OCI-LY7 (cell line): ENCODE results near the gene C9orf50. TPM values are rescaled to one million over a fixed set of nuclear protein-coding genes. Genes with fewer than 3 reads are reported as not detected.

Experiments used
- BruUV-seq: library from RNA; stranded (reverse); fragments of 400-500 nt; replicated peaks from 2 replicates; lab custom pipeline; 2021; lab: Mats Ljungman, UMichigan
- CTCF ChIA-PET: fragments of 300-600 bp; sonication (Branson Sonifier 250); formaldehyde crosslinking; loops from one replicate; lab custom pipeline; 2022; ENCODE audit warnings: antibody characterized with exemption; ENCODE audit not compliant: unreplicated experiment; lab: Charles Lee
- POLR2A ChIA-PET: fragments of 300-600 bp; sonication (Branson Sonifier 250); formaldehyde crosslinking; loops from one replicate; lab custom pipeline; 2022; ENCODE audit warnings: antibody characterized with exemption; lab: Charles Lee
- DNase-seq: peaks from one replicate; pipeline ENCODE4 v3.0.0-alpha.2; 2015; ENCODE audit warnings: low spot score
- H2AFZ ChIP-seq: fragments of 200-600 bp; sonication (generic), shearing (Covaris generic); 2 replicates; pipeline ENCODE4 v1.6.1; 2014; ENCODE audit warnings: mild to moderate bottlenecking, antibody characterized with exemption, low read length, moderate library complexity
- H3K27ac ChIP-seq: fragments of 200-600 bp; sonication (generic); 2 replicates; pipeline ENCODE4 v1.5.1; 2014; ENCODE audit warnings: mixed run types, low read depth, mild to moderate bottlenecking, moderate library complexity, low read length, inconsistent platforms; ENCODE audit not compliant: poor library complexity, severe bottlenecking
- H3K36me3 ChIP-seq: fragments of 200-600 bp; sonication (generic); 2 replicates; pipeline ENCODE4 v1.6.1; 2014; ENCODE audit warnings: mild to moderate bottlenecking, antibody characterized with exemption, low read length, moderate library complexity, mixed read lengths; ENCODE audit not compliant: insufficient read depth
- H3K4me1 ChIP-seq: fragments of 200-600 bp; sonication (generic); 2 replicates; pipeline ENCODE4 v1.5.1; 2014; ENCODE audit warnings: mild to moderate bottlenecking, low read length; ENCODE audit not compliant: insufficient read depth, poor library complexity, severe bottlenecking
- H3K4me2 ChIP-seq: fragments of 200-600 bp; sonication (generic); 2 replicates; pipeline ENCODE4 v1.6.1; 2014; ENCODE audit warnings: mild to moderate bottlenecking, low read length
- H3K4me3 ChIP-seq: fragments of 200-600 bp; sonication (generic); 2 replicates; pipeline ENCODE4 v1.5.1; 2014; ENCODE audit warnings: mild to moderate bottlenecking, low read depth, low read length; ENCODE audit not compliant: poor library complexity, severe bottlenecking
- H3K79me2 ChIP-seq: fragments of 200-600 bp; sonication (generic); 2 replicates; pipeline ENCODE4 v1.6.1; 2016; ENCODE audit warnings: low read depth, mild to moderate bottlenecking, low read length, moderate library complexity, mixed read lengths; ENCODE audit not compliant: insufficient read depth
- H3K9me2 ChIP-seq: fragments of 200-600 bp; sonication (generic); 2 replicates; pipeline ENCODE4 v1.6.1; 2016; ENCODE audit warnings: mild to moderate bottlenecking, low read length, mixed read lengths; ENCODE audit not compliant: insufficient read depth
- H3K9me3 ChIP-seq: fragments of 200-600 bp; sonication (generic); 2 replicates; pipeline ENCODE4 v1.6.1; 2014; ENCODE audit warnings: mild to moderate bottlenecking, mixed run types, low read length, mixed read lengths
- H4K20me1 ChIP-seq: fragments of 200-600 bp; sonication (generic); 2 replicates; pipeline ENCODE4 v1.6.1; 2014; ENCODE audit warnings: mild to moderate bottlenecking, antibody characterized with exemption, low read length, moderate library complexity, mixed read lengths; ENCODE audit not compliant: insufficient read depth
- CTCF ChIP-seq: fragments of 200-600 bp; sonication (generic); conservative IDR thresholded peaks from 2 replicates; pipeline ENCODE4 v1.5.1; 2014; ENCODE audit warnings: mild to moderate bottlenecking, antibody characterized with exemption, low read length, moderate library complexity, mixed read lengths
- EZH2phosphoT487 ChIP-seq: fragments of 200-600 bp; sonication (generic); IDR thresholded peaks from 2 replicates; pipeline ENCODE4 v1.6.1; 2018; ENCODE audit warnings: low read depth, borderline replicate concordance, mild to moderate bottlenecking, mixed run types, antibody characterized with exemption, low read length, moderate library complexity, mixed read lengths
- intact Hi-C: fragments of 100-400 bp; cut with micrococcal nuclease; formaldehyde crosslinking; loops from one replicate; pipeline ENCODE4 v1.10.0; 2022; ENCODE audit not compliant: unreplicated experiment
- total RNA-seq, 2 experiments: library from RNA; depleted of rRNA in 1 of 2; stranded (reverse); fragments of >200 nt in 1 of 2; shearing (Covaris generic) in 1 of 2; gene quantifications; 2 replicates each; pipeline ENCODE4 v1.2.3, GENCODE V29; 2014 to 2022

Gene C9orf50
- total RNA-seq, 2 experiments from 2014 or later, result not detected

GRCh38 chr9:129562514-129562913 is 58.4 kb downstream of the C9orf50 start:
- Histone ChIP-seq H4K20me1 (no peaks in the 10 kb centered on the region), H3K36me3 (no peaks in the 10 kb centered on the region), H3K4me1 (no peaks in the 10 kb centered on the region), H3K4me2 (no peak overlapping the region), H3K27ac (no peak overlapping the region), H3K79me2 (no peaks in the 10 kb centered on the region), H3K9me2 (no peaks in the 10 kb centered on the region), H3K9me3 (no peaks in the 10 kb centered on the region), H2AFZ (no peak overlapping the region), H3K4me3 (no peak overlapping the region)
- no peak for DNase-seq
- ChIA-PET POLR2A (no interaction called here), CTCF (no interaction called here)
- TF ChIP-seq CTCF (no peak), EZH2phosphoT487 (no peak)
- intact Hi-C loops, result no loop called here
- BruUV-seq, result no TSS peak

Other genes starting within 250 kb of the C9orf50 start
- gene NTMT1, start 5.1 kb upstream of the C9orf50 start, total RNA-seq (2014; rRNA removed; shearing (Covaris generic)), result 46.6 and 51.9 TPM in 2 replicates
- 59.8 and 64.2 TPM in 2 replicates for gene NTMT1, start 5.1 kb upstream of the C9orf50 start, total RNA-seq (2022)
- gene ASB6, start 21.1 kb upstream of the C9orf50 start, total RNA-seq (2014; rRNA removed; shearing (Covaris generic)), result 17.5 and 21.4 TPM in 2 replicates
- 18.9 and 19.0 TPM in 2 replicates for gene ASB6, start 21.1 kb upstream of the C9orf50 start, total RNA-seq (2022)
- not detected in 2 replicates for gene PRRX2, start 44.5 kb upstream of the C9orf50 start, total RNA-seq (2014; rRNA removed; shearing (Covaris generic))
- not detected in 2 replicates for gene PRRX2, start 44.5 kb upstream of the C9orf50 start, total RNA-seq (2022)
- not detected in 2 replicates for gene PTGES, start 131.9 kb upstream of the C9orf50 start, total RNA-seq (2014; rRNA removed; shearing (Covaris generic))
- gene PTGES, start 131.9 kb upstream of the C9orf50 start, total RNA-seq (2022), result not detected in 2 replicates
- gene TOR1B, start 182.1 kb upstream of the C9orf50 start, total RNA-seq (2014; rRNA removed; shearing (Covaris generic)), result 12.0 and 13.3 TPM in 2 replicates
- 14.9 and 18.4 TPM in 2 replicates for gene TOR1B, start 182.1 kb upstream of the C9orf50 start, total RNA-seq (2022)
- gene TOR1A, start 203.0 kb upstream of the C9orf50 start, total RNA-seq (2014; rRNA removed; shearing (Covaris generic)), result 32.7 and 34.9 TPM in 2 replicates
- 37.0 and 37.4 TPM in 2 replicates for gene TOR1A, start 203.0 kb upstream of the C9orf50 start, total RNA-seq (2022)
- gene C9orf78, start 214.2 kb upstream of the C9orf50 start, total RNA-seq (2014; rRNA removed; shearing (Covaris generic)), result 49.4 and 57.6 TPM in 2 replicates
- gene C9orf78, start 214.2 kb upstream of the C9orf50 start, total RNA-seq (2022), result 60.6 and 62.4 TPM in 2 replicates
- gene USP20, start 214.4 kb upstream of the C9orf50 start, total RNA-seq (2014; rRNA removed; shearing (Covaris generic)), result 14.4 and 15.5 TPM in 2 replicates
- 24.1 and 26.1 TPM in 2 replicates for gene USP20, start 214.4 kb upstream of the C9orf50 start, total RNA-seq (2022)